Neural progenitor cell (in vitro differentiated cells): ENCODE results near the gene GPR162. TPM values are rescaled to one million over a fixed set of nuclear protein-coding genes. Genes with fewer than 3 reads are reported as not detected.
"Not testable (repeated sequence)": the region's sequence is repeated elsewhere in the genome, so short reads cannot be mapped to it uniquely, and the experiment has no call there.

Experiments used
- DNase-seq: peaks from one replicate; pipeline ENCODE4 v3.0.0-alpha.2; 2016; ENCODE audit warnings: low spot score
- H2AFZ ChIP-seq: fragments of 200-600 bp; sonication (generic); replicated peaks from 2 replicates; pipeline ENCODE4 v1.6.1; 2016; ENCODE audit warnings: antibody characterized with exemption
- H3F3A ChIP-seq: fragments of 200-600 bp; sonication (generic); 2 replicates; pipeline ENCODE4 v1.6.1; 2016; ENCODE audit warnings: antibody characterized with exemption, low read depth
- H3K27ac ChIP-seq: fragments of 200-600 bp; sonication (generic); 2 replicates; pipeline ENCODE4 v1.5.1; 2016; ENCODE audit warnings: mild to moderate bottlenecking
- H3K27me3 ChIP-seq: fragments of 200-600 bp; sonication (generic); 2 replicates; pipeline ENCODE4 v1.6.1; 2016; ENCODE audit warnings: mild to moderate bottlenecking, moderate library complexity
- H3K36me3 ChIP-seq: fragments of 200-600 bp; sonication (generic); 2 replicates; pipeline ENCODE4 v1.5.1; 2016
- H3K4me1 ChIP-seq: fragments of 200-600 bp; sonication (generic); 2 replicates; pipeline ENCODE4 v1.6.1; 2016; ENCODE audit warnings: mixed run types
- H3K4me2 ChIP-seq: fragments of 200-600 bp; sonication (generic); 2 replicates; pipeline ENCODE4 v1.6.1; 2016
- H3K4me3 ChIP-seq: fragments of 200-600 bp; sonication (generic); 2 replicates; pipeline ENCODE4 v1.5.1; 2016
- H3K79me2 ChIP-seq: fragments of 200-600 bp; sonication (generic); 2 replicates; pipeline ENCODE4 v1.6.1; 2016; ENCODE audit warnings: low read depth
- H3K9ac ChIP-seq: fragments of 200-600 bp; sonication (generic); 2 replicates; pipeline ENCODE4 v1.6.1; 2016
- H3K9me3 ChIP-seq: fragments of 200-600 bp; sonication (generic); 2 replicates; pipeline ENCODE4 v1.5.1; 2016; ENCODE audit warnings: low read depth
- H4K20me1 ChIP-seq: fragments of 200-600 bp; sonication (generic); 2 replicates; pipeline ENCODE4 v1.6.1; 2016; ENCODE audit warnings: low read depth
- H3K27ac Mint-ChIP-seq: 3 replicates; pipeline ENCODE4 v1.8.0; 2021; ENCODE audit warnings: mixed read lengths
- H3K27me3 Mint-ChIP-seq: 2 replicates; pipeline ENCODE4 v1.8.0; 2022; ENCODE audit warnings: low read depth, mild to moderate bottlenecking, inconsistent platforms, moderate library complexity, mixed read lengths; ENCODE audit not compliant: insufficient read depth
- H3K36me3 Mint-ChIP-seq: 3 replicates; pipeline ENCODE4 v1.8.0; 2021; ENCODE audit warnings: mixed read lengths
- H3K4me1 Mint-ChIP-seq: 3 replicates; pipeline ENCODE4 v1.8.0; 2021; ENCODE audit warnings: mixed read lengths
- H3K4me3 Mint-ChIP-seq: 3 replicates; pipeline ENCODE4 v1.8.0; 2021; ENCODE audit warnings: mild to moderate bottlenecking, moderate library complexity, mixed read lengths
- H3K9me3 Mint-ChIP-seq: 3 replicates; pipeline ENCODE4 v1.8.0; 2020; ENCODE audit warnings: mixed read lengths
- CTCF ChIP-seq: fragments of 200-600 bp; sonication (generic); IDR thresholded peaks from 2 replicates; pipeline ENCODE4 v1.5.1; 2017; ENCODE audit warnings: antibody characterized with exemption, mild to moderate bottlenecking
- EZH2 ChIP-seq: fragments of 200-600 bp; sonication (generic); IDR thresholded peaks from 2 replicates; pipeline ENCODE4 v1.6.1; 2017; ENCODE audit warnings: antibody characterized with exemption, mild to moderate bottlenecking, moderate library complexity
- EZH2phosphoT487 ChIP-seq: fragments of 200-600 bp; sonication (generic); IDR thresholded peaks from 2 replicates; pipeline ENCODE4 v1.6.1; 2017; ENCODE audit warnings: antibody characterized with exemption
- total RNA-seq: library from RNA; depleted of rRNA; stranded (reverse); fragments of >200 nt; gene quantifications from 2 replicates; pipeline ENCODE4 v1.2.3, GENCODE V29; 2015; ENCODE audit warnings: low replicate concordance

GPR162 gene
- total RNA-seq, 1 donor from 2014 or later = 10.0 TPM

- H3K9me3 ChIP-seq = no peaks in the 10 kb centered on the region
- H3F3A ChIP-seq = peaks cover 32% of the 10 kb centered on the region
- Mint-ChIP-seq H3K9me3 (no peaks in the 10 kb centered on the region), H3K4me1 (peaks cover 21% of the 10 kb centered on the region), H3K36me3 (peaks cover 40% of the 10 kb centered on the region), H3K27ac (no peak overlapping the region), H3K27me3 (peaks cover 8% of the 10 kb centered on the region), H3K4me3 (no peak overlapping the region)
- H3K4me3 ChIP-seq = no peak overlapping the region
- H3K4me2 ChIP-seq = no peak overlapping the region
- H4K20me1 ChIP-seq = peaks cover 13% of the 10 kb centered on the region
- TF ChIP-seq CTCF (no peak), EZH2phosphoT487 (no peak), EZH2 (no peak)
- no peak overlapping the region for H3K27ac ChIP-seq
- H3K27me3 ChIP-seq = no peaks in the 10 kb centered on the region
- no peak for DNase-seq
- H3K9ac ChIP-seq = no peak overlapping the region
- peaks cover 15% of the 10 kb centered on the region for H3K79me2 ChIP-seq
- H3K36me3 ChIP-seq = no peaks in the 10 kb centered on the region
- no peak overlapping the region for H2AFZ ChIP-seq
- peaks cover 10% of the 10 kb centered on the region for H3K4me1 ChIP-seq
These were observed 42.1 kb downstream of the GPR162 start for GRCh38 chr12:6863586-6864321.

- not testable (repeated sequence) for H3K27ac Mint-ChIP-seq, DNase-seq, H2AFZ ChIP-seq, H3K9me3 Mint-ChIP-seq, H3K27me3 ChIP-seq, H3K9ac ChIP-seq, H3K4me2 ChIP-seq, H3K9me3 ChIP-seq, H3K36me3 ChIP-seq, H3K4me3 ChIP-seq, H3K27ac ChIP-seq
- peaks cover 47% of the 10 kb centered on the region for H3F3A ChIP-seq
- peaks cover 28% of the 10 kb centered on the region for H4K20me1 ChIP-seq
- Mint-ChIP-seq H3K36me3 (peaks cover 50% of the 10 kb centered on the region), H3K4me1 (peaks cover 34% of the 10 kb centered on the region), H3K4me3 (peak overlapping the region; percentile 70), H3K27me3 (peaks cover 15% of the 10 kb centered on the region)
- peaks cover 16% of the 10 kb centered on the region for H3K4me1 ChIP-seq
- H3K79me2 ChIP-seq = peaks cover 30% of the 10 kb centered on the region
These were observed 43.7 kb downstream of the GPR162 start for GRCh38 chr12:6865307-6865706.

GRCh38 chr12:6866163-6866919 is 44.7 kb downstream of the GPR162 start:
- Histone ChIP-seq H3K4me1 (peaks cover 16% of the 10 kb centered on the region), H3K27ac (no peak overlapping the region), H3K9ac (no peak overlapping the region), H3K36me3 (no peaks in the 10 kb centered on the region), H3K9me3 (no peaks in the 10 kb centered on the region), H4K20me1 (peaks cover 39% of the 10 kb centered on the region), H3K4me2 (peak overlapping the region; percentile 100), H3K4me3 (peak overlapping the region; percentile 96), H3F3A (peaks cover 57% of the 10 kb centered on the region), H3K79me2 (peaks cover 36% of the 10 kb centered on the region), H3K27me3 (no peaks in the 10 kb centered on the region), H2AFZ (no peak overlapping the region)
- no peaks in the 10 kb centered on the region for H3K9me3 Mint-ChIP-seq
- DNase-seq = peak; percentile 31
- peaks cover 38% of the 10 kb centered on the region for H3K4me1 Mint-ChIP-seq
- TF ChIP-seq EZH2phosphoT487 = no peak
- TF ChIP-seq CTCF = no peak
- TF ChIP-seq EZH2 = no peak
- H3K4me3 Mint-ChIP-seq = peak overlapping the region; percentile 96
- H3K27me3 Mint-ChIP-seq = peaks cover 17% of the 10 kb centered on the region
- peaks cover 49% of the 10 kb centered on the region for H3K36me3 Mint-ChIP-seq
- no peak overlapping the region for H3K27ac Mint-ChIP-seq
